SW 1271 (cell line): ENCODE measurements around the gene LRRC75A.

Source experiments
- DNase-seq, 2 experiments: peaks; one replicate each; lab custom pipeline; 2025; lab: John Stamatoyannopoulos, UW

LRRC75A gene

GRCh38 chr17:16493531-16494046 lies 1.6 kb upstream of the LRRC75A start:
- DNase-seq = no peak

- DNase-seq = no peak
Measured at GRCh38 chr17:16492613-16493530, 879 bp upstream of the LRRC75A start.

GRCh38 chr17:16491131-16491702 lies 776 bp downstream of the LRRC75A start:
- DNase-seq = no peak

- no peak for DNase-seq
Measured at GRCh38 chr17:16489431-16489830, 2.6 kb downstream of the LRRC75A start.

- no peak for DNase-seq
Measured at GRCh38 chr17:16488968-16489337, 3.0 kb downstream of the LRRC75A start.

GRCh38 chr17:16488186-16488967 lies 3.6 kb downstream of the LRRC75A start:
- DNase-seq = no peak

GRCh38 chr17:16486373-16487250 lies 5.4 kb downstream of the LRRC75A start:
- DNase-seq = no peak

- DNase-seq = no peak
Measured at GRCh38 chr17:16484445-16485175, 7.4 kb downstream of the LRRC75A start.

- DNase-seq = no peak
Measured at GRCh38 chr17:16483021-16483645, 8.9 kb downstream of the LRRC75A start.

GRCh38 chr17:16482253-16482652 lies 9.7 kb downstream of the LRRC75A start:
- no peak for DNase-seq

GRCh38 chr17:16480995-16481394 lies 11.0 kb downstream of the LRRC75A start:
- no peak for DNase-seq

- DNase-seq = no peak
Measured at GRCh38 chr17:16479264-16479663, 12.7 kb downstream of the LRRC75A start.

- DNase-seq = no peak
Measured at GRCh38 chr17:16478649-16479048, 13.3 kb downstream of the LRRC75A start.

GRCh38 chr17:16477666-16478065 lies 14.3 kb downstream of the LRRC75A start:
- no peak for DNase-seq

- peak; percentile 74 to 79 for DNase-seq
Measured at GRCh38 chr17:16477255-16477654, 14.7 kb downstream of the LRRC75A start.

GRCh38 chr17:16475179-16475704 lies 16.8 kb downstream of the LRRC75A start:
- no peak for DNase-seq

GRCh38 chr17:16474012-16474725 lies 17.8 kb downstream of the LRRC75A start:
- DNase-seq = no peak

- no peak for DNase-seq
Measured at GRCh38 chr17:16473044-16474011, 18.7 kb downstream of the LRRC75A start.
